Peyer's patch (tissue), 4 donors: Measurements from ENCODE around the gene RYK. TPM values are rescaled to one million over a fixed set of nuclear protein-coding genes. Genes with fewer than 3 reads are reported as not detected.

Experiments
- DNase-seq, 3 donors: peaks; one replicate each; pipeline ENCODE4 v3.0.0-alpha.2; 2017 to 2019
- H3K27ac ChIP-seq, 4 donors: fragments of 200-600 bp; sonication (generic); one replicate each; pipeline ENCODE4 v1.5.1; 2016 to 2019
- H3K27me3 ChIP-seq, 2 donors: fragments of 200-600 bp; sonication (generic); one replicate each; pipeline ENCODE4 v1.5.1; 2019
- H3K36me3 ChIP-seq, 3 donors: fragments of 200-600 bp; sonication (generic); one replicate each; pipeline ENCODE4 v1.5.1; 2016 to 2019
- H3K4me1 ChIP-seq, 4 donors: fragments of 200-600 bp; sonication (generic); one replicate each; pipeline ENCODE4 v1.5.1; 2016 to 2019
- H3K4me3 ChIP-seq, 4 donors: fragments of 200-600 bp; sonication (generic); 1 replicate in 3 of 4; 2 replicates in 1 of 4; pipeline ENCODE4 v1.5.1; 2016 to 2019; ENCODE audit warnings: mild to moderate bottlenecking in 1 of 4
- H3K9me3 ChIP-seq, 4 donors: fragments of 200-600 bp; sonication (generic); one replicate each; pipeline ENCODE4 v1.5.1; 2016 to 2019; ENCODE audit warnings: mild to moderate bottlenecking in 1 of 4
- POLR2A ChIP-seq, 2 donors: fragments of 450-650 bp; IDR thresholded peaks; one replicate each; pipeline ENCODE4 v1.5.1; 2017; ENCODE audit warnings: antibody characterized with exemption in 2 of 2, mild to moderate bottlenecking in 2 of 2, moderate library complexity in 2 of 2
- total RNA-seq, 4 donors: library from RNA; depleted of rRNA; stranded (reverse); fragments of >200 nt; gene quantifications; one replicate each; pipeline ENCODE4 v1.1.0, GENCODE V29; 2016
- TF ChIP-seq, protein P1 (sequence below), 6 experiments: fragments of 450-650 bp in 4 of 6; fragments of 200-600 bp in 2 of 6; sonication (generic) in 1 of 6; IDR thresholded peaks; one replicate each; pipeline ENCODE4 v1.5.1; 2017 to 2019; ENCODE audit warnings: antibody characterized with exemption in 6 of 6, mild to moderate bottlenecking in 3 of 6, moderate library complexity in 1 of 6

RYK gene
- total RNA-seq, 4 donors from 2014 or later, result 24.3 to 71.4 (median 38.2) TPM

DNA sequence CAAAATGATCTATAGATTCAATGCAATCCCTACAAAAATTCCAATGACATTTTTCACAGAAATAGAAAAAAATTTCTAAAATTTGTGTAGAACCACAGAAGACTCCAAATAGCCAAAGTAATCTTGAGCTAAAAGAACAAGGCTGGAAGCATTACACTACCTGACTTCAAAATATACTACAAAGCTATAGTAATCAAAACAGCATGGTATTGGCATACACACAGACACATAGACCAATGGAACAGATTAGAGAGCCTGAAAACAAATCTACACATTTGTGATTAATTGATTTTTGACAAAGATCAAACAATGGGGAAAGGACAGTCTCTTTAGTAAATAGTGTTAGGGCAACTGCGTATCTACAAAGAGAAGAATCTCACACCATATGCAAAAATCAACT, 45.3 kb upstream of the RYK start:
- no peaks in the 10 kb centered on the region for H3K27me3 ChIP-seq
- TF ChIP-seq POLR2A (IDR thresholded peaks at IDR 0.05), result no peak
- TF ChIP-seq, protein P1, sequence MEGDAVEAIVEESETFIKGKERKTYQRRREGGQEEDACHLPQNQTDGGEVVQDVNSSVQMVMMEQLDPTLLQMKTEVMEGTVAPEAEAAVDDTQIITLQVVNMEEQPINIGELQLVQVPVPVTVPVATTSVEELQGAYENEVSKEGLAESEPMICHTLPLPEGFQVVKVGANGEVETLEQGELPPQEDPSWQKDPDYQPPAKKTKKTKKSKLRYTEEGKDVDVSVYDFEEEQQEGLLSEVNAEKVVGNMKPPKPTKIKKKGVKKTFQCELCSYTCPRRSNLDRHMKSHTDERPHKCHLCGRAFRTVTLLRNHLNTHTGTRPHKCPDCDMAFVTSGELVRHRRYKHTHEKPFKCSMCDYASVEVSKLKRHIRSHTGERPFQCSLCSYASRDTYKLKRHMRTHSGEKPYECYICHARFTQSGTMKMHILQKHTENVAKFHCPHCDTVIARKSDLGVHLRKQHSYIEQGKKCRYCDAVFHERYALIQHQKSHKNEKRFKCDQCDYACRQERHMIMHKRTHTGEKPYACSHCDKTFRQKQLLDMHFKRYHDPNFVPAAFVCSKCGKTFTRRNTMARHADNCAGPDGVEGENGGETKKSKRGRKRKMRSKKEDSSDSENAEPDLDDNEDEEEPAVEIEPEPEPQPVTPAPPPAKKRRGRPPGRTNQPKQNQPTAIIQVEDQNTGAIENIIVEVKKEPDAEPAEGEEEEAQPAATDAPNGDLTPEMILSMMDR (IDR thresholded peaks at IDR 0.05), result no peak

DNA sequence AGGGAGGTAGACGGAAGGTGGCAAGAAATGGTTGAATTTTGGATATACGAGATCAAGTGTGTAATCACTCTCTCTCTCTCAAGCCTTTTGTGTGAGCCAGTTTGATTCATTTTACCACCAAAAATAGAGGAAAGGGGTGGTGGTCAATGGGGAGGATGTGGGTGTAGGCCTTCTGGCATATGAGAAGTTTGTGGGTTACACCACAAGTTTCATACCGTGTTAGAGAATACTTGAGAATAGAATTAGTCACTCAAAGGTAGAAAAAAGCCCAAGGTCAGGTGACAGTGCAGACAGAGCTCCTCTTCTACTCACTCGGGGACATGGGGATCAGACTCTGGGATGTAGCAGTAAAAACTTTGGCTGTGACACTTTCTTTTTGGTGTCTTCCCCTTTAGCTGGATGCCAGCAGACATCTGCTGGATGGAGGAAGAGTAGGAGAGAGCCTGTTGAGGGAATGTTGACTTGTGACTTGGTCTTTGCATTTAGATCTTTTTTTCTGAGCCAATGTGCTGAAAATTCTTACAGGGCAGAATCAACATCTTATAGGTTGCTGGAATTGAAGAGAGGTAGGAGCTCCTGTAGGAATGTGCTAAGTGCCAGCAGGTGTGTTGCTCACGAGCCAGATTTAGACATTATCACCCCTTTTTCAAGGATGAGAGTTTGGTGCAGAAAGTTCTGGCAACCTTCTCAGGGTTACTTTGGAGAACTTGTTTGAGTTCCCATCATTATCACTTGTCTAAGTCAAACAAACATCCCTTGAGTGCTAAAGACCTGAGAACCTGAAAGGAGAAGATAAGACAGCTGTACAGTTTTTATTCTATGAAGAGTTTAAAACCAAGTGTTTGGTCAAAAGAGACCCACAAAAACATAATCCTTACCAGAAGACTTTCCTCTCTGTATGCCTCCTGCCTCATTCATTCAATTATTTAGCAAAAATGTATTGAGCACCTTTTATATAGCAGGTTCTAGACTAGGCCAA, 43.9 kb upstream of the RYK start:
- TF ChIP-seq POLR2A (IDR thresholded peaks at IDR 0.05), result no peak
- TF ChIP-seq, protein P1 (IDR thresholded peaks at IDR 0.05), result no peak
- no peaks in the 10 kb centered on the region for H3K36me3 ChIP-seq
- no peaks in the 10 kb centered on the region for H3K27me3 ChIP-seq
- H3K4me1 ChIP-seq, result peaks cover 0 to 4% (median 0%) of the 10 kb centered on the region in 4 donors
- no peak overlapping the region for H3K4me3 ChIP-seq
- H3K9me3 ChIP-seq, result no peaks in the 10 kb centered on the region
- H3K27ac ChIP-seq, result no peak overlapping the region
- DNase-seq, result no peak

More for the DNA sequence above, 45.3 kb upstream of the RYK start:
- DNase-seq, result no peak
- Histone ChIP-seq H3K4me3 (no peak overlapping the region), H3K4me1 (peaks cover 0 to 3% (median 0%) of the 10 kb centered on the region in 4 donors), H3K36me3 (no peaks in the 10 kb centered on the region), H3K9me3 (no peaks in the 10 kb centered on the region), H3K27ac (no peak overlapping the region)

DNA sequence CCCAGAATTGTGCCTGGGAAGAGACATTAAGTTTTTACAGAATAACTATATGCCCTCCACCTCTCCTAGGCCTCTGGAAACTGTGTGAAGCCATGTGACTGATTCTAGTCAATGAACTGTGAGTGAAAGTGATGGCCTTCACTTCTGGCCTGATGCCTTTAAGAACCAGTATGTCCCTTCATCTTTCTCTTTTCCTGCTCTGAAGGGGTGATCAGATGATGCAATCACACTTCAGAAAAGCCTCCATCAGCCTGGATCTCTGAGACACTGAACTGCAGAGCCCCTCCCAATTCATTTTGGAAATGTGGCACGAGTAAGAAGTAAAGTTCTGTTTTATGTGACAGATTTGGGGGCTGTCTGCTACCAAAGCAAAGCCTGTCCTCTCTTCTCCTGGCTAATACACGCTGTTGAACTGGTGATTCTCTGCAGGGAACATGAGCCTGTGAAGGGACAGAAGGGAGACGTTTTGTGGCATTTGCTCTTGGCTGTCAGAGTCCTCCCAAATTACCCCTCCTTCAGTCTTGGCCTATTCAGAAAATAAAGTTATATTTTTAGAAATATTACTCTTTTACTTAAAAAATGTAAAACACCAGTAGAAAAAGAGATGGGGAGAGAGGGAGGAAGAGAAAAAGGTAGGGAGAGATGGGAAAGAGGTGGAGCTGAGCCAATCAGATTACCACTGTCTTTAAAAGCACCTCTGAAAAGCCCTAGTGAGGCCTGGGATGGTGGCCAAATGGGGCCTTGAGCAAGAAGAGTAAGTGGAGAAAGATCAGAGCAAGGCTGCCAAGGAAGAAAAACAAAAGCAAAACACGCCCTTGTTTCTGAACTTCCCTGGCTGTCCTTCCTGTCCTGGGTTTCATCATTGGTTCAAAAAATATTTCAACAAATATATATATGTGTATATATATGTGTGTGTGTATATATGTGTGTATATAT, 40.9 kb upstream of the RYK start:
- no peak for TF ChIP-seq POLR2A (IDR thresholded peaks at IDR 0.05)
- TF ChIP-seq, protein P1 (IDR thresholded peaks at IDR 0.05), result no peak
- H3K27me3 ChIP-seq, result no peaks in the 10 kb centered on the region
- peak in 1 of 3 donors; percentile 73 for DNase-seq
- peak overlapping the region in 2 of 4 donors; percentile 35 to 70 for H3K27ac ChIP-seq
- peaks cover 0 to 4% (median 0%) of the 10 kb centered on the region in 4 donors for H3K4me1 ChIP-seq
- H3K9me3 ChIP-seq, result no peaks in the 10 kb centered on the region
- H3K4me3 ChIP-seq, result no peak overlapping the region
- H3K36me3 ChIP-seq, result no peaks in the 10 kb centered on the region

DNA sequence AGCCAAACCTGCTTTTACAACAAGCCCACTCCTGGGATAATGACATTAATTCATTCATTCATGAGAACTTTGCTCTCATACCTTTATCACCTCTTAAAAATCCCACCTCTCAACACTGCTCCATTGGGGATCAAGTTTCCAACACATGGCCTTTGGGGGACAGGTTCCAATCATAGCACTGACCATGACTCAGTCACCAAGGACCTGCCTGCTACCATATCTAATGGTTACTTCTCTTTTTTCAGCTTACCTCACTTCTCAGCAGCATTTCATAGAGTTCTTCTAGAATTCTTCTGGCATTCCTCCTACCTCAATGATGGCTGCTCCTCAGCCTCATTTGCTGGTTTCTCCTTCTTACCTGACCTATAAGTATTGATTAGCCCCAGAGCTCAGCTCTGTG, 36.9 kb upstream of the RYK start:
- no peak for DNase-seq
- Histone ChIP-seq H3K4me1 (peaks cover 0 to 4% (median 0%) of the 10 kb centered on the region in 4 donors), H3K9me3 (no peaks in the 10 kb centered on the region), H3K27me3 (no peaks in the 10 kb centered on the region), H3K4me3 (no peak overlapping the region), H3K36me3 (no peaks in the 10 kb centered on the region), H3K27ac (no peak overlapping the region)
- TF ChIP-seq, protein P1 (IDR thresholded peaks at IDR 0.05), result no peak
- TF ChIP-seq POLR2A (IDR thresholded peaks at IDR 0.05), result no peak

DNA sequence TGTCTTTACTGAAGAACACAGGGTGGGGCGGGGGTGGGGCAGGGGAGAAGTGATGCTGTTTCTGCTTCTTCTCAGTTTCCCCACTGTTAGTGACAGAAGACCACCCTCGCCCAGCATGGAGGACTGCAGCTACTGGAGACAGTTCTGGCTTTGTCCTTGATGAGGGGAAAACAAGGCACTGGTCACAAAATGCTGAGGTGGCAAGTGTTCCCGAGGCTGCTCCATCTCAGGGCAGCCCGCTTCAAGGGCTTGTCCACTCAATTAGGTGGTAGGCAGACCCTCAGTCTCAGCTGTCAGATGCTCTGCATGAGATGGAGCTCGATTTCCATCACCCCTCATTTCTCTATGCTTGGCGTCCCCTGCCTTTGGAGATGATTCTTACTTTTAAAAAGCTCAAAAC, 33.8 kb upstream of the RYK start:
- DNase-seq, result no peak
- Histone ChIP-seq H3K27ac (no peak overlapping the region), H3K9me3 (no peaks in the 10 kb centered on the region), H3K27me3 (no peaks in the 10 kb centered on the region), H3K36me3 (no peaks in the 10 kb centered on the region), H3K4me1 (no peaks in the 10 kb centered on the region), H3K4me3 (no peak overlapping the region)
- TF ChIP-seq, protein P1 (IDR thresholded peaks at IDR 0.05), result no peak
- no peak for TF ChIP-seq POLR2A (IDR thresholded peaks at IDR 0.05)
